ENCODE measurements around the gene GLRX. TPM values are rescaled to one million over a fixed set of nuclear protein-coding genes. Genes with fewer than 3 reads are reported as not detected.
A peak's percentile ranks its signal among the peaks of the same experiment; 100 is the strongest.

The GLRX gene
- total and polyA plus RNA-seq, 2 of the 13 experiments (the other 11 are each of a cell fraction or from before 2014, with no cell fraction given): 63.8 to 499 TPM

DNA sequence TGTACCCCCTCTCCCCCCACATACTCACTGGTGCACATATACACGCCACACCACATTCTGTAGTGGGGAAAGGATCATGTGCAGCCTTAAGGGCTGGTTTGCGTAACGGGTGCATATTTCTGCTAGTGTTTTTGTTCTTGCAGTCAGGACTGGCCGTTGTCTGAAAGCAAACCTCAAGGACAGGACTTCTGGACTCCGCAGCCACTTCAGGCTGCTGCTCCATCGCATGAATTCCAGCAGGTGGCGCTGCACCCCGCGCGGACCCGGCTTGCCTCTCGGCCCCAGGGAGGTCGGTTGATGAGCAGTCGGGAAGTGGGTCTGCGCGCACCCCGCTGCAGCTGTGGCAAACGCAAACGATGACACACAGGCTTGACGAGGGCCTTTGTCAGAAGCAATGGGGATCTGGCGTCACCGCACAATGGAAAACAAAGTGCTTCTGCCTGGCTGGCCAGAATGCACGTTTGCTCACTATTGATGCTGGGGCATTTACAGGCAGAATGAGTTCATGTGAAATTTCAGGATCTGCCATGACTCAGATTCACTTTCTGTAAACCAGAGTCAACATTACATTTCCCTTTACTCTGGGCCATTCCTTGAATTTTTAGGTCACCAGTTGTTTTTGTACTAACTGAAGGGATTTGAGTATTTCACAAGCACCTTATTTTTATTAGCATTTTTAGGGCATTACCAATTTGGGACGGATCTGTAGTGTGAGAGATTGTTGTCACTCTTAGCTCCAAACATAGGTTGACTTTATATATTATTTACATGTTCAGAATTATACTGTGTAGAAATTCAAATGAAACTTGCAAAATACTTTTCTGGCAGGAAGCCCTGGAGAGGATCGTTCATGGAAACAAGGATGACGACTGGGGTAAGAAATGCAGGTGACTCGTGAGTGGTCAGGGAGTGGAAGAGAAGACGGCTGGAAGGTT is 36.4 kb upstream of the GLRX start (continued):
- 0 out of 2 replicates have a peak, but pooled peaks have one; percentile 64 for TF ChIP-seq ZNF589 (CRISPR knock-in tag; conservative IDR thresholded peaks at IDR 0.05)
- TF ChIP-seq NONO (IDR thresholded peaks at IDR 0.05): no peak
- TF ChIP-seq NONO (CRISPR knock-in tag; conservative IDR thresholded peaks at IDR 0.05): peak; percentile 75
- peak; percentile 84 for TF ChIP-seq TBX2 (CRISPR knock-in tag; IDR thresholded peaks at IDR 0.05; ENCODE audit: borderline replicate concordance)
- peak; percentile 82 for TF ChIP-seq CREM (IDR thresholded peaks at IDR 0.05)
- TF ChIP-seq CREM (CRISPR knock-in tag; IDR thresholded peaks at IDR 0.05): no peak
- peak; percentile 99 for TF ChIP-seq ZBTB21 (CRISPR knock-in tag; IDR thresholded peaks at IDR 0.05)
- TF ChIP-seq, protein P1, sequence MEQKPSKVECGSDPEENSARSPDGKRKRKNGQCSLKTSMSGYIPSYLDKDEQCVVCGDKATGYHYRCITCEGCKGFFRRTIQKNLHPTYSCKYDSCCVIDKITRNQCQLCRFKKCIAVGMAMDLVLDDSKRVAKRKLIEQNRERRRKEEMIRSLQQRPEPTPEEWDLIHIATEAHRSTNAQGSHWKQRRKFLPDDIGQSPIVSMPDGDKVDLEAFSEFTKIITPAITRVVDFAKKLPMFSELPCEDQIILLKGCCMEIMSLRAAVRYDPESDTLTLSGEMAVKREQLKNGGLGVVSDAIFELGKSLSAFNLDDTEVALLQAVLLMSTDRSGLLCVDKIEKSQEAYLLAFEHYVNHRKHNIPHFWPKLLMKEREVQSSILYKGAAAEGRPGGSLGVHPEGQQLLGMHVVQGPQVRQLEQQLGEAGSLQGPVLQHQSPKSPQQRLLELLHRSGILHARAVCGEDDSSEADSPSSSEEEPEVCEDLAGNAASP (CRISPR knock-in tag; IDR thresholded peaks at IDR 0.05; ENCODE audit: borderline replicate concordance): peak; percentile 76; the same call in 1 of the 2 replicates
- no peak for TF ChIP-seq AGO2 (optimal IDR thresholded peaks at IDR 0.05; ENCODE audit: low read depth, low read length)
- no peak for TF ChIP-seq RFX5 (IDR thresholded peaks at IDR 0.05; ENCODE audit: low read depth, low read length)
- TF ChIP-seq, protein P2, sequence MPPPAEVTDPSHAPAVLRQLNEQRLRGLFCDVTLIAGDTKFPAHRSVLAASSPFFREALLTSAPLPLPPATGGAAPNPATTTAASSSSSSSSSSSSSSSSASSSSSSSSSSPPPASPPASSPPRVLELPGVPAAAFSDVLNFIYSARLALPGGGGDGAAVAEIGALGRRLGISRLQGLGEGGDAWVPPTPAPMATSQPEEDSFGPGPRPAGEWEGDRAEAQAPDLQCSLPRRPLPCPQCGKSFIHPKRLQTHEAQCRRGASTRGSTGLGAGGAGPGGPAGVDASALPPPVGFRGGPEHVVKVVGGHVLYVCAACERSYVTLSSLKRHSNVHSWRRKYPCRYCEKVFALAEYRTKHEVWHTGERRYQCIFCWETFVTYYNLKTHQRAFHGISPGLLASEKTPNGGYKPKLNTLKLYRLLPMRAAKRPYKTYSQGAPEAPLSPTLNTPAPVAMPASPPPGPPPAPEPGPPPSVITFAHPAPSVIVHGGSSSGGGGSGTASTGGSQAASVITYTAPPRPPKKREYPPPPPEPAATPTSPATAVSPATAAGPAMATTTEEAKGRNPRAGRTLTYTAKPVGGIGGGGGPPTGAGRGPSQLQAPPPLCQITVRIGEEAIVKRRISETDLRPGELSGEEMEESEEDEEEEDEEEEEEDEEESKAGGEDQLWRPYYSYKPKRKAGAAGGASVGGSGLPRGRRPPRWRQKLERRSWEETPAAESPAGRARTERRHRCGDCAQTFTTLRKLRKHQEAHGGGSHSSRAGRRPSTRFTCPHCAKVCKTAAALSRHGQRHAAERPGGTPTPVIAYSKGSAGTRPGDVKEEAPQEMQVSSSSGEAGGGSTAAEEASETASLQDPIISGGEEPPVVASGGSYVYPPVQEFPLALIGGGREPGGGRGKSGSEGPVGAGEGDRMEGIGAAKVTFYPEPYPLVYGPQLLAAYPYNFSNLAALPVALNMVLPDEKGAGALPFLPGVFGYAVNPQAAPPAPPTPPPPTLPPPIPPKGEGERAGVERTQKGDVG (CRISPR knock-in tag; IDR thresholded peaks at IDR 0.05; ENCODE audit: borderline replicate concordance): peak; percentile 59; the same call in 1 of the 2 replicates
- peak; percentile 35; the same call in 1 of the 2 replicates for TF ChIP-seq TBX3 (IDR thresholded peaks at IDR 0.05; ENCODE audit: borderline replicate concordance)
- TF ChIP-seq, protein P3, sequence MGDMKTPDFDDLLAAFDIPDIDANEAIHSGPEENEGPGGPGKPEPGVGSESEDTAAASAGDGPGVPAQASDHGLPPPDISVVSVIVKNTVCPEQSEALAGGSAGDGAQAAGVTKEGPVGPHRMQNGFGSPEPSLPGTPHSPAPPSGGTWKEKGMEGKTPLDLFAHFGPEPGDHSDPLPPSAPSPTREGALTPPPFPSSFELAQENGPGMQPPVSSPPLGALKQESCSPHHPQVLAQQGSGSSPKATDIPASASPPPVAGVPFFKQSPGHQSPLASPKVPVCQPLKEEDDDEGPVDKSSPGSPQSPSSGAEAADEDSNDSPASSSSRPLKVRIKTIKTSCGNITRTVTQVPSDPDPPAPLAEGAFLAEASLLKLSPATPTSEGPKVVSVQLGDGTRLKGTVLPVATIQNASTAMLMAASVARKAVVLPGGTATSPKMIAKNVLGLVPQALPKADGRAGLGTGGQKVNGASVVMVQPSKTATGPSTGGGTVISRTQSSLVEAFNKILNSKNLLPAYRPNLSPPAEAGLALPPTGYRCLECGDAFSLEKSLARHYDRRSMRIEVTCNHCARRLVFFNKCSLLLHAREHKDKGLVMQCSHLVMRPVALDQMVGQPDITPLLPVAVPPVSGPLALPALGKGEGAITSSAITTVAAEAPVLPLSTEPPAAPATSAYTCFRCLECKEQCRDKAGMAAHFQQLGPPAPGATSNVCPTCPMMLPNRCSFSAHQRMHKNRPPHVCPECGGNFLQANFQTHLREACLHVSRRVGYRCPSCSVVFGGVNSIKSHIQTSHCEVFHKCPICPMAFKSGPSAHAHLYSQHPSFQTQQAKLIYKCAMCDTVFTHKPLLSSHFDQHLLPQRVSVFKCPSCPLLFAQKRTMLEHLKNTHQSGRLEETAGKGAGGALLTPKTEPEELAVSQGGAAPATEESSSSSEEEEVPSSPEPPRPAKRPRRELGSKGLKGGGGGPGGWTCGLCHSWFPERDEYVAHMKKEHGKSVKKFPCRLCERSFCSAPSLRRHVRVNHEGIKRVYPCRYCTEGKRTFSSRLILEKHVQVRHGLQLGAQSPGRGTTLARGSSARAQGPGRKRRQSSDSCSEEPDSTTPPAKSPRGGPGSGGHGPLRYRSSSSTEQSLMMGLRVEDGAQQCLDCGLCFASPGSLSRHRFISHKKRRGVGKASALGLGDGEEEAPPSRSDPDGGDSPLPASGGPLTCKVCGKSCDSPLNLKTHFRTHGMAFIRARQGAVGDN (CRISPR knock-in tag; IDR thresholded peaks at IDR 0.05): peak; percentile 99
- TF ChIP-seq ZNF598 (CRISPR knock-in tag; IDR thresholded peaks at IDR 0.05; ENCODE audit: borderline replicate concordance): peak; percentile 74; the same call in 1 of the 2 replicates

All from HepG2 (cell line).